ENCODE results near the gene B4GALNT3. TPM values are rescaled to one million over a fixed set of nuclear protein-coding genes. Genes with fewer than 3 reads are reported as not detected.

Gene B4GALNT3
- total RNA-seq, 1 donor from 2014 or later: 7.0 TPM

GRCh38 chr12:544941-545635 is 85.3 kb downstream of the B4GALNT3 start:
- Mint-ChIP-seq H3K9me3 (no peaks in the 10 kb centered on the region), H3K4me3 (no peak overlapping the region), H3K27ac (no peak overlapping the region), H3K4me1 (peaks cover 14% of the 10 kb centered on the region), H3K27me3 (ENCODE audit: low read depth) (peaks cover 34% of the 10 kb centered on the region), H3K36me3 (no peaks in the 10 kb centered on the region)
- TF ChIP-seq, protein P1, sequence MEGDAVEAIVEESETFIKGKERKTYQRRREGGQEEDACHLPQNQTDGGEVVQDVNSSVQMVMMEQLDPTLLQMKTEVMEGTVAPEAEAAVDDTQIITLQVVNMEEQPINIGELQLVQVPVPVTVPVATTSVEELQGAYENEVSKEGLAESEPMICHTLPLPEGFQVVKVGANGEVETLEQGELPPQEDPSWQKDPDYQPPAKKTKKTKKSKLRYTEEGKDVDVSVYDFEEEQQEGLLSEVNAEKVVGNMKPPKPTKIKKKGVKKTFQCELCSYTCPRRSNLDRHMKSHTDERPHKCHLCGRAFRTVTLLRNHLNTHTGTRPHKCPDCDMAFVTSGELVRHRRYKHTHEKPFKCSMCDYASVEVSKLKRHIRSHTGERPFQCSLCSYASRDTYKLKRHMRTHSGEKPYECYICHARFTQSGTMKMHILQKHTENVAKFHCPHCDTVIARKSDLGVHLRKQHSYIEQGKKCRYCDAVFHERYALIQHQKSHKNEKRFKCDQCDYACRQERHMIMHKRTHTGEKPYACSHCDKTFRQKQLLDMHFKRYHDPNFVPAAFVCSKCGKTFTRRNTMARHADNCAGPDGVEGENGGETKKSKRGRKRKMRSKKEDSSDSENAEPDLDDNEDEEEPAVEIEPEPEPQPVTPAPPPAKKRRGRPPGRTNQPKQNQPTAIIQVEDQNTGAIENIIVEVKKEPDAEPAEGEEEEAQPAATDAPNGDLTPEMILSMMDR (IDR thresholded peaks at IDR 0.05; ENCODE audit: unreplicated experiment): no peak
- no peak for DNase-seq (ENCODE audit: low spot score in 2 of 2, unreplicated experiment in 2 of 2)

DNA sequence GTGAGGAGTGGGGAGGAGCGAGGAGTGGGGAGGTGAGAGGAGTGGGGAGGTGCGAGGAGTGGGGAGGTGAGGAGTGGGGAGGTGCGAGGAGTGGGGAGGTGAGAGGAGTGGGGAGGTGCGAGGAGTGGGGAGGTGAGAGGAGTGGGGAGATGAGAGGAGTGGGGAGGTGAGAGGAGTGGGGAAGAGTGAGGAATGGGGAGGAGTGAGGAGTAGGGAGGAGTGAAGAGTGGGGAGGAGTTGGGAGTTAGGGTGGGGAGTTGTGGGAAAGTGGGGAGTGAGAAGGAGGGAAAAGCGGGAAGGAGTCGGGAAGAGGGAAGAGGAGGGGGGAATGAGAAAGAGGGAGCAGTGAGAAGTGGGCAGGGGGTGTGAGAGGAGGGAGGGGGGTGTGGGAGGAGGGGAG is 86.1 kb downstream of the B4GALNT3 start:
- Mint-ChIP-seq H3K27ac (no peak overlapping the region), H3K4me1 (peaks cover 11% of the 10 kb centered on the region), H3K27me3 (ENCODE audit: low read depth) (peaks cover 30% of the 10 kb centered on the region), H3K4me3 (no peak overlapping the region), H3K9me3 (no peaks in the 10 kb centered on the region), H3K36me3 (no peaks in the 10 kb centered on the region)
- TF ChIP-seq, protein P1 (IDR thresholded peaks at IDR 0.05; ENCODE audit: unreplicated experiment): no peak
- no peak for DNase-seq (ENCODE audit: low spot score in 2 of 2, unreplicated experiment in 2 of 2)

GRCh38 chr12:546265-546919 is 86.7 kb downstream of the B4GALNT3 start:
- no peak for DNase-seq (ENCODE audit: low spot score in 2 of 2, unreplicated experiment in 2 of 2)
- peaks cover 30% of the 10 kb centered on the region for H3K27me3 Mint-ChIP-seq (ENCODE audit: low read depth)
- H3K27ac Mint-ChIP-seq: no peak overlapping the region
- H3K4me3 Mint-ChIP-seq: no peak overlapping the region
- no peaks in the 10 kb centered on the region for H3K9me3 Mint-ChIP-seq
- TF ChIP-seq, protein P1 (IDR thresholded peaks at IDR 0.05; ENCODE audit: unreplicated experiment): no peak
- peaks cover 11% of the 10 kb centered on the region for H3K4me1 Mint-ChIP-seq
- no peaks in the 10 kb centered on the region for H3K36me3 Mint-ChIP-seq

DNA sequence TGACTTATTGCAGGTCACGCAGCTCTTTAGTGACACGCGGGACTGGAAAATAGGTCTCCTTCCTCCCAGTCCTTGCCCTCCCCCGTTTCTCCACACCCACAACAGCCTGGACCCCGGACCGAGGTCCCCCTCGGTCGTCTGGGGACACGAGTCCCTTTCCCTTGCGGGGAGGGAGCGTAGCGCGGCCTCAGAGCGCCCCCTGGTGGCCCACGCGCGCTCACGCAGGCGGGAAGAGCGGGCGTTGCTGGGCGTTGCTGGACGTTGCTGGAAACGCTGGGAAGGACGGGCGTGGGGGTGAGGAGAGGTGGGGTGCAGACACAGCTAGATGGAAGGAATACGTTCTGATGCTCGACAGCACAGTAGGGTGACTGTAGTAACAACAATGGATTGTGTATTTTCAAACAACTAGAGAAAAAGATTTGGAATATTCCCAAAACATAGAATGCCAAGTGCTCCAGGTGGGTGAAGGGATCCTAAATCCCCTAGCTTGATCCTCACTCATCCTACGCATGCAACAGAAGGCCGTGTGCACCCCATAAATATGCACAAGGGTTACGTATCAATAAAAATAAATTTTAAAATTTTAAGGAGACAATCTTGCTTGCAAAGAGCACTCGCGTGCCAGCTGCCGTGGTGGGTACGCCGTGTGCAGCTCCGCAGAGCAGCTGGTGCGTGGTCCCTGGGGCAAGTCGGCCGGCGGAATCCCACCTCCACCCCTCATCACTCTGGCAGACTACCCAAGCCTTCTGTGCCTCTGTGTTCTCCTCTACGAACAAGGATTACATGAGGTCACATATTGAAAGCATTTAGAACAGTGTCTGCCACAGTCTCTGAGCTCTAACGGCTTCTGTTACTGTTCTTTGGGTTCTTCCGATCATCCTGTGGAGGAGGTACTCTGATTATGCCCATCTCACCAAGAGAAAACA is 87.4 kb downstream of the B4GALNT3 start:
- H3K36me3 Mint-ChIP-seq: no peaks in the 10 kb centered on the region
- DNase-seq (ENCODE audit: low spot score in 2 of 2, unreplicated experiment in 2 of 2): peak; percentile 64 to 84
- no peak overlapping the region for H3K4me3 Mint-ChIP-seq
- H3K4me1 Mint-ChIP-seq: peaks cover 7% of the 10 kb centered on the region
- no peak overlapping the region for H3K27ac Mint-ChIP-seq
- H3K27me3 Mint-ChIP-seq (ENCODE audit: low read depth): peaks cover 30% of the 10 kb centered on the region
- TF ChIP-seq, protein P1 (IDR thresholded peaks at IDR 0.05; ENCODE audit: unreplicated experiment): peak; percentile 98
- H3K9me3 Mint-ChIP-seq: no peaks in the 10 kb centered on the region

DNA sequence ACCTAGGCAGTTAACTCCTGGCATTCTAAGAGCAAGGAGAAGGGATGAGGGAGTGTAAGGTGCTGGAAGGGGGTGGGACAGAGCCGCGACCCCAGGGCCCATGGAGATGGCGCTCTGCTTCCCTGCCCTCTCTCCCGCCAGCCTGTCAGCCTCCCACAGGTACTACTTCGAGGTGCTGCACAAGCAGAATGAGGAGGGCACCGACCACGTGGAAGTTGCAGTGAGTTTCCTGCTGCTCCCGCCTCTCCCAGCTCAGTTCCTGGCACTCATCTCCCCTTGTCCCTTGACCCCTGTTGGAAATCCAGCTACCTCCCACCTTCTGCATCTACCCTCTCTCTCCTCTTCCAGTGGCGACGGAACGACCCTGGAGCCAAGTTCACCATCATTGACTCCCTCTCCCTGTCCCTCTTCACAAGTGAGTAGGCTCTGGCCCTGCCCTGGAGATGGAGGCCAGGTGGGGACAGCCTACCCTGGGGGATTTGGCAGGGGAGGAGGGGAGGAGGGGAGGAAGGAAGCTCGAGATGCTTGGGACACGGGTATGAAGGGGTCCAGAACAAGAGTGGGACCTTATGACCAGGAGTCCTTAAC is 88.2 kb downstream of the B4GALNT3 start:
- peaks cover 27% of the 10 kb centered on the region for H3K27me3 Mint-ChIP-seq (ENCODE audit: low read depth)

More for the DNA sequence above, 88.2 kb downstream of the B4GALNT3 start:
- TF ChIP-seq, protein P1 (IDR thresholded peaks at IDR 0.05; ENCODE audit: unreplicated experiment): no peak
- DNase-seq (ENCODE audit: low spot score in 2 of 2, unreplicated experiment in 2 of 2): no peak
- Mint-ChIP-seq H3K4me1 (peaks cover under 1% of the 10 kb centered on the region), H3K9me3 (no peaks in the 10 kb centered on the region), H3K4me3 (no peak overlapping the region), H3K27ac (no peak overlapping the region), H3K36me3 (no peaks in the 10 kb centered on the region)
